ENCODE data around the gene BDP1. TPM values are rescaled to one million over a fixed set of nuclear protein-coding genes. Genes with fewer than 3 reads are reported as not detected.
"Not testable (repeated sequence)": the region's sequence is repeated elsewhere in the genome, so short reads cannot be mapped to it uniquely, and the experiment has no call there.

The BDP1 gene
- total RNA-seq, 1 donor from 2014 or later, result 35.2 TPM

GRCh38 chr5:71571811-71572210, 116.4 kb downstream of the BDP1 start:
- not testable (repeated sequence) for DNase-seq (ENCODE audit: low spot score)

DNA sequence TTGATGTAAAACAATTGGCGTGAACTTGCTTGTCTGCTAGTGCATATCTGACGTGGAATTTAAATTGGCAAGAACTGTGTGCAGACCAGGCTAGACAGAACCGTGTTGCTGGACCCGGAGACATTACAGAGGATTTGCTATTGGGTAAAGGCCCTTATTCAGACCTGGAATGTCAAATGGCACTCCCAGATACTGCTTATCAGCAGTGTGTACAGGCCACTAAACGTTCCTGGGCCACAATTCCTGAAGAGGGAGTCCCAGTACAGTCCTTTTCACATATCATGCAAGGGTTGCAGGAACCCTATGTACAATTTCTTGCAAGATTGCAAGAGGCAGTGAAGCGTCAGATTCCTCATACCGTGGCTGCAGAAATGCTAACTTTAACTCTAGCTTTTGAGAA, 118.1 kb downstream of the BDP1 start:
- DNase-seq (ENCODE audit: low spot score), result no peak

DNA sequence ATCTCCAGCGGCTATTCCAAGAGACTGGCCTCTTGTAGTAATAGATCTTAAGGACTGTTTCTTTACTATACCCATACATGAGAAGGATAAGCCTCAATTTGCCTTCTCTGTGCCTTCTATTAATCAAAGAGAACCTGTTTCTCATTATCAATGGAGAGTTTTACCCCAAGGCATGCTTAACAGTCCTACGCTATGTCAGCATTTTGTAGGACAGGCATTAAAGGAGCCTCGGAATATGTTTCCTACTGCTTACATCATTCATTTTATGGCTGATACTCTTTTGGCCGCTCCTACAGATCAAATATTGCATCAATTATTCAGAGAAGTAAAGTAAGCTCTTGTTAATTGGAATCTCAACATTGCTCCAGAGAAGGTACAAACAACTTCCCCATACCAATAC, 120.1 kb downstream of the BDP1 start:
- DNase-seq (ENCODE audit: low spot score), result not testable (repeated sequence)

DNA sequence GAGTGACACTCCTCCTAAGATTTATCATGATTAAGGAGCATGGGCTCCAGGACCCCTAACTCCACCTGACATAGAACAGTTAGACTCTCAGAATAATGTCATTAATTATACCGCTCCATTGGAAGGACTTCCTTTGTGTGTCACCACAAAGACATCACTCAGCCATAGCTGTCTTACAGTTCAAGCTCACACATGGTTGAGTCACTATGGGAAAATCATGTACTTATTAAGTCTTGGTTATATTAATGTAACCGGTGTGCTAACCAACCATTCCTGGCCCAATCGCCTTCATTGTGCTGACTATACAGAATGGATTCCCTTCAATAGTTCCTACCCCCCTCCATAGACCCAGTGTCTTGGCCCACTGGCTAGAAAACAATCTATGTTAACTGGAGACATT, 120.8 kb downstream of the BDP1 start:
- DNase-seq (ENCODE audit: low spot score), result no peak

DNA sequence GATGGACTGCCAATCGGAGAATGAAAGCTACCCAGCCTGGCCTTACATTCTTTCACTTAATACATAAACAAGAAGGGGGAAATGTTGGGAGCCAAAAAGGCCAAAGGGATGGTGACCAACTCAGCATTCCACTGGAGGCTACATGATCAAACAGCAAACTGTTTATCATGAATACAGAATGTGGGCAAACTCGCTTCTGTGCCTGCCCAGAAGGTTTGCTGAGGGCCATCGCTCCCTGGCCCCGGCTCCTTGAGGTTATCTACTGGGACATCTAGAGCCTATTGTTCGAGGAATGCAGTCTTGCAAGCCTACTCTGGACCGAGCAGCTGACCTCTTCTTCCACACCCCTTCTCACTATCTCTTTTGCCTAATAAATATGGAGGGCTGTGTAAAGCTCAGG, 122.4 kb downstream of the BDP1 start:
- not testable (repeated sequence) for DNase-seq (ENCODE audit: low spot score)

DNA sequence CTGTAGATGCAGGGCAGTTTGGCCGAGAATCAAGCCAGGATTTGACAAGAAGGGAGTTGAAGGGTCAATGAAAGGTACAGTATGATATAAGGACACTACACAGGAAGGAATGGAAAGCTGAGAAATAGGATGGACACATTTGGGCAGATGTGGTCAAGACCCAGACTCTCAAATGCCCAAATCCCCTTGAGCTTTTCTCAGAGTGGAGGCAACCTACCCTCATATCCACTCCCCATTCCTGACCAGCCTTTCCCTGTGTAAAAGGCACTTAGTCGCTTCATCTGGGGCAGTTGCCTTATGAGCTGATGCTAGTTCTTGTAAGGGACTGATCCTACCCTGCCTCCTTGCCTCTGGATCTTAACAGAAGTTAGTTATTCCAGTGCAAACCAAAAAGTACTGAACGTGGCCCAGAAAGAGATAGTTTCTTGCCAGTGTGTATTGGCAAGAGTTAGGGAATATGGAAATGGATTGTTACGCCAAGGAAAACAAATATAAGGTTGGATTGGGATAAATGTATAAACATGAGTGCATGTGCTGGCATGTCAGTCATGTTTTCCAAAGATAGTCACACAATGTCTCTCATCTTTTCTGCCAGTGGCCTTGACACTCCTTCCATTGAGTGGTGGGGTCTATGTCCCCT, 127.6 kb downstream of the BDP1 start:
- DNase-seq (ENCODE audit: low spot score), result no peak

DNA sequence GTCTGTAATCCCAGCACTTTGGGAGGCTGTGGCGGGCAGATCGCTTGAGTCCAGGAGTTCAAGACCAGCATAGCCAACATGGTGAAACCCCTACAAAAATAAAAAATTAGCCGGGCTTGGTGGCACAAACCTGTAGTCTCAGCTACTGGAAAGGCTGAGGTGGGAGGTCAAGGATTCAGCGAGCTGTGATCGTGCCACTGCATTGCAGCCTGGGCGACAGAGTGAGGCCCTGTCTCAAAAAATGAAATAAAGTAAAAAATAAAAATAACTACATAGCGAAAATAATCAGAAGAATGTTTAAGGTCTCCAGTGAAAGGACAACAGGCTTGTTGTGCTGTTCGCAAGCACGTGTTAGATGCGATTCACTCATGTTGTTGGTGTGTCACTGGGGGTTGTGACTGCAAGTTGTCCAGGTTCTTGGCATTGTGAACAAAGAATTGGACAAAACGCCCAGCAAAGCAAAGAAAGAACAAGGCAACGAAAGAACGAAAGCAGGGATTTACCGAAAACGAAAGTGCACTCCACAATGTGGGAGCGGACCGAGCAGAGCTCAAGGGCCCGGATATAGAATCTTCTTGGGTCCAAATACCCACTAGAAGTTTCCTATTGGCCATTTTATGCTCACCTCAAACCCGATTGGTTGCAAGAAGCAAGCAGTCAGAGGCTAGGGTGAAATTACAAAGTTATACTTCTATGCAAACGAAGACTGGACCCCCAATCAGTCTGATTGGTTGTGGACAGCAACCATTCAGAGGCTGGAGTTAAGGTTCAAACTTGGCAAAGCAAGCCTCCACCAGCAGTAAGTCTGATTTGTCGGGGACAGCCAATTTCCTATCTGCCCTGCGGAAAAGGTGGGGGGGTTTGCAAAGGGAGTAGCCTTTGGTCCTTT, 130.8 kb downstream of the BDP1 start:
- DNase-seq (ENCODE audit: low spot score), result no peak

DNA sequence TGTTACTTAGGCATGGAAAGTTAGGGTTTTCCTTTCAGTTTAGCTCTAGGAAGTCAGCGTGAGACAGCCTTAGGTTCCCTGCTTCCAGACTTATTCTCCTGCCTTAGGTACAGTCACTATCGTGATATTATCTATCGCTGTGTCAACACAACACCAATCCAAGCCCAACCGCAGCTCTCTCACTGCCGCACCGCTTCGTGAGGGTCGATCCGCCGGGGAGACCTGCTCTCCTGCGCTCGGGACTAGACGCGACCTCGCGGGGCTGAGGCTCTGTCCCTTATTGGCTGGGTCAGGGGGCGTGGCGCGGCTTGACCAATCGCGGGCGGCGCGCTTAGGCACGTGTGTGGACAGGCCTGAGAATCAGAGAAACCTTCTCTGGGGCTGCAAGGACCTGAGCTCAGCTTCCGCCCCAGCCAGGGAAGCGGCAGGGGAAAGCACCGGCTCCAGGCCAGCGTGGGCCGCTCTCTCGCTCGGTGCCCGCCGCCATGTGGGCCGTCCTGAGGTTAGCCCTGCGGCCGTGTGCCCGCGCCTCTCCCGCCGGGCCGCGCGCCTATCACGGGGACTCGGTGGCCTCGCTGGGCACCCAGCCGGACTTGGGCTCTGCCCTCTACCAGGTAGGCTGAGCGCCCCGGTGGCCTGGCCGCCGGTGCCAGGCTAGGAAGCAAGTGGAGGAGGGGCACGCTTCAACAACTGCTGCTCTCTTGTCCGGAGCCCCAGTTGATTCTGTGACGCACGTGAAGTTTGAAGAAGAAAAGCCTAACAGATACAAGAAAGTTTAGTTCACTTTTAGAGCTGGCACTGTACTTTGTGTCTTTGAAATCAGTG, 131.7 kb downstream of the BDP1 start, which contains the start of gene MCCC2:
Gene MCCC2, plus strand, starts transcription at position 400 of the 825 bp plus-strand sequence. Its CDS starts 86 bp downstream, at position 486.
- peak; percentile 97 for DNase-seq (ENCODE audit: low spot score)

DNA sequence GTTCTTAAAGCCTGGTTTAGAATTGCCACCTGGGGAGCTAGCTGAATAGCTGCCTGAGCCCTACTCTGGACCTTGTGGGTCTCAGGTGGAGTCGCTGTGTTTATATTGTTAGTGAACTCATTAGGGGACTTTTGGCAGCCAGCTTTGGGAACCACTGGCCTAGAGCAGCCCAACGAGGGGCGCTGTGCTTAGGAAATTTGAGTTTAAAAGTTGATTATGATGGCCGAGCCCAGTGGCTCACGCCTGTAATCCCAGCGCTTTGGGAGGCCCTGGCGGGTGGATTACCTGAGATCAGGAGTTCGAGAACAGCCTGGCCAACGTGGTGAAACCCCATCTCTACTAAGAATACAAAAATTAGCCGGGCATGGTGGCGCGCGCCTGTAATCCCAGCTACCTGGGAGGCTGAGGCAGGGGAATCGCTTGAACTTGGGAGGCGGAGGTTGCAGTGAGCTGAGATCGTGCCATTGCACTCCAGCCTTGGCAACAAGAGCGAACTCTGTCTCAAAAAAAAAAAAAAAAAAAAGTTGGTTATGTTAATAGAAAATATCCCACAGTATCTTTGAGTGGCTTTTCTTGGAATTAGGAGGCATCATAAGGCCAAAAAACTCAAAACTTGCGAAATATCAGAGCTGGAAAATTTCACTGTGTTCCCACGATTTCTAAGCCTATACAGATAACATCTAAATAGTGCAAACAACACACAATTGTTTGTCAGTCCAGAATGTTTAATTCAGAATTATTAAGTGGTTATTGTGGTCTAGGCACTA, 132.5 kb downstream of the BDP1 start:
- DNase-seq (ENCODE audit: low spot score), result no peak

- DNase-seq (ENCODE audit: low spot score), result no peak
These were observed 133.1 kb downstream of the BDP1 start for GRCh38 chr5:71588533-71588885.

DNA sequence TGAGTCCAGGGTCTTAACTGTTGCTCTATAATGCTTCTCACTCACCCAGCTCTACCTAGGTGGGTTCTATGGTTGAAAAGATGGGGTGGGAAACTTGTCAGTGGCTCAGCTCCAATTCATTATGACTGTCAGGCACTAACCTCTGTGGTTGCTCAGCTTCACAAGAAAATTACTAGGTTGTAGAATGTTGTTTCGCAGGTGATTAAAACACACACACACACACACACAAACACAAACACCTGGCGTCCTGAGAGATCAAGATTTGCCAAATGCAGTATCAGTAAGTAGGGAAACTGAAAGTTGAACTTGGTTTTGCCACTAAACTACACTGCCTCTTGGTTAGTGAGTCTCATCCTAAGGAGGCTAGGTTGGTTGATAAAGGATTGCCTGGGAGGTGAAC, 134.5 kb downstream of the BDP1 start:
- DNase-seq (ENCODE audit: low spot score), result no peak

DNA sequence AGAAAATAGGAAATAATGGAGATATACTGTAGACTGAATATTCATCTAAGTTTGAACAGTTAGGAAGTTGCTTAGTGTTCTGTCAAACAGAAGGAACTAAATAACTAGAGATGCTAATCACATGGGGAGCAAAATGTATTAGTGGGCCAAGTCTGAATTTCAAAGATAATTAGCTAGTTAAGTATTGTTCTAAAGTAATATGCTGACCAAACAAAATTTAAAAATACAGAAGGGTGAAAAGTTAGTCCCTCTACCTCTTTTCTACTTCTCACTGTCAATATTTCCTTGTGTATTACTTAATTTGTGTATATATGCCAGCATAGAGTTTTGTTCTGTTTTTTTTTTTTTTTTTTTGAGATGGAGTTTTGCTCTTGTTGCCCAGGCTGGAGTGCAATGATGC, 135.6 kb downstream of the BDP1 start:
- DNase-seq (ENCODE audit: low spot score), result no peak

DNA sequence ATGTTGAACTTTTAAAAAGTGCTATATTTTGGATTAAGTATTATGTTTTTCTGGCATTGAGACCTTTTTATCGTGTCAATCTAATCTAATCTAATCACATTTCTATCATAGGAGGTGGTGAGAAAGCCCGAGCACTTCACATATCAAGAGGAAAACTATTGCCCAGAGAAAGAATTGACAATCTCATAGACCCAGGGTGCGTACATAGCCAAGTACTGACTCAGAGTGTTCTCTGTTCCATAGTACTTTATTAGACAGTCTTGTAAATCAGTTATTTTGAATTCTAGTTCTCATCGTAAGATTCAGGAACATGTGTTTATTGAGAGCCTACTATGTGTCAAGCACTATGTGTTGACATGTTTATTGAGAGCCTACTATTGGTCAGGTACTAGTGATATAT, 140.7 kb downstream of the BDP1 start:
- no peak for DNase-seq (ENCODE audit: low spot score)

DNA sequence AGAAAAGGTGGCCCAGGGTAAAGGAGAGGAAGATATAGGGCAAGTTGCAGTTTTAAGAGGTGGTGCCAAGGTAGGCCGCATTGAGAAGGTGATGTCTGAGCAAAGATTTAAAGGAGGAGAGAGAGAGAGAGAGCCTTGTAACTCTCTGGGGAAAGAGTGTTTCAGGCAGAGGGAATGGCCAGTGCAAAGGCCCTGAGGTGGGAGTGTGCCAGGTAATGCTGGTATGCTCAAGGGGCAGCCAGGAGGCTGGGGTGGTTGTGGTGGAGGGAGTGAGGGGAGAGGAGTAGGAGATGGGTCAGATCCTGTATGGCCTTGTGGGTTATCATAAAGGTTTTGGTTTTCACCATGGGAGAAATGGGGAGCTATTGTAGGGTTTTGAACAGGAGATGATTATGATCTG, 141.6 kb downstream of the BDP1 start:
- DNase-seq (ENCODE audit: low spot score), result no peak

DNA sequence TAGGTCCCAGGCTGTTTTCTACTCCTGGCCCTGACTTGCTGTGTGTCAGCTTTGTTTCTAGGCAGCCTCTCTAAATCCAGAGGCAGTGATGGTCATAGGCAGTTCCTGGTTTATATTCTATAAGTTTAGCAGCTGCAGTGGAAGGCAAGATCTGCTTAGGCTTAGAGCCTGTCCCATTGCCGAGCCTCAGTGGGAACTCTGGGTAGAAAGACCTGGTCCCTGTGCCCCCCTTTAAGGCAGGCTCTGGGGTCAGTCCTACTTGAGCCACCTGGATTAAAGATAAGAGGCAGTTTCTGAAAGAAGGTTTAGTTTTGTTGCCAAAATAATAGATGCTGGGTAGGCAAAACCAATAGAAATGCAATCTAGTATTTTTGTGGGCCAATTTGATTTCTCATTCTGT, 145.3 kb downstream of the BDP1 start:
- DNase-seq (ENCODE audit: low spot score), result peak; percentile 77

DNA sequence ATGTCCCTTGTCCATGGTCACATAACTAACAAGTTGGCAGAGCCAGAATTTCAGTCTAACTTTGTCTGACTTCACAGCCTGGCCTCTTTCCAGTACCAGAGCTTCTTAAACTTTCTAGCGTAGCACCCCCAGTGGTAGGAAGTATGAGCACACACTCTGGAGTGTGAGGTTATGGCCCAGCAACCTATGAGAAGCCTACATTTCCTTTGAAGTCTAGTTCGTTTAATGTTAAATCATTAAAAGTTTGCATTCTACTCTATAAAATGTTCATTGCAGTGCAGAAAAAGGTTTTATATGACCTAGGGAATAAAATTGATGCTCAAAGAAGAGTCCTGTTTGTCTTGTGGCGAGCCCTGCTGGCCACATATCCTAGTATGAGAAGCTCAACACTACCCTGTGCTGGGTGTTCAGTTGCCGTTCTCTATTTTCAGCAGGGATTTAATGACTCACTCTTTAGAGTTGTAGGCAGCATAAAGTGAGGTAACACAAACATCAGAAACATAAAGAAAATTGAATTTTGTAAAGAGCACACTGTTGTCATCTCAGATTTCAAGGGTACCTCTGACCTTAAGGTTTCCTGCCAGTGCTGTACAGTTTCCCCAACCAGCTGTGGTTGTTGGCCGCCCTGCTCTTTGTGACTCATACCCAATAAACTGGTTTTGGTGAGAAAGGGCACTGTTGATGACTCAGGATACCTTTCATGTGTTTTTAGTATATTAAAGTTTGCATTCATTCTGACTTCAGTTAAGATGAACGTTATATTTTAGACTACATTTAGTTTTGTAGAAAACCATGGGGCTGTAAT, 146.0 kb downstream of the BDP1 start:
- DNase-seq (ENCODE audit: low spot score), result peak; percentile 79

DNA sequence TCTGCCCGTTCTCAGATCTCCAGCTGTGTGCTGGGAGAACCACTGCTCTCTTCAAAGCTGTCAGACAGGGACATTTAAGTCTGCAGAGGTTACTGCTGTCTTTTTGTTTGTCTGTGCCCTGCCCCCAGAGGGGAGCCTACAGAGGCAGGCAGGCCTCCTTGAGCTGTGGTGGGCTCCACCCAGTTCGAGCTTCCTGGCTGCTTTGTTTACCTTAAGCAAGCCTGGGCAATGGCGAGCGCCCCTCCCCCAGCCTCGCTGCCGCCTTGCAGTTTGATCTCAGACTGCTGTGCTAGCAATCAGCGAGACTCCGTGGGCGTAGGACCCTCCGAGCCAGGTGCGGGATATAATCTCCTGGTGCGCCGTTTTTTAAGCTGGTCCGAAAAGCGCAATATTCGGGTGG, 154.5 kb downstream of the BDP1 start:
- not testable (repeated sequence) for DNase-seq (ENCODE audit: low spot score)

GRCh38 chr5:71615809-71616208, 160.4 kb downstream of the BDP1 start:
- DNase-seq (ENCODE audit: low spot score), result no peak

Data from umbilical cord (tissue), 2 donors.